ENCODE data around the gene OTUB1.

OTUB1 gene

GRCh38 chr11:63978551-63979239, 7.5 kb upstream of the OTUB1 start:
- no peak for DNase-seq

GRCh38 chr11:63979426-63979825, 6.8 kb upstream of the OTUB1 start:
- no peak for DNase-seq

DNA sequence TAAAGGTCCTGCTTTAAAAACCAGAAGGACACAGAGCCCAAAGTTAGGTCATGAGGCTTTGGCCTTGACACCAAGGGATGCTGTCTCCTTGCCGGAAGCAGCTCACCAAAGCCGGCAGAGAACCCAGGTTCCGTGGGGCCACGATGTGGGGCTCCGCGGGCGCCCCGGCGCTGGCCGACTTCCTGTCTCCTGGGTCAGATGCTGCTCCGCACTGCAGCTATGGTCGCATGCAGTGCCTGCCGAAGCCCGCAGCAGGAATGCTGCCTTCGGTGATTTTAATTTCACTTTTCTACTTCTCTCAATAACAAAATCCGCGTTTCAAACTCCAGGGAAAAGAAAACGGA, 454 bp upstream of the OTUB1 start:
- peak; percentile 47 to 50 for DNase-seq

DNA sequence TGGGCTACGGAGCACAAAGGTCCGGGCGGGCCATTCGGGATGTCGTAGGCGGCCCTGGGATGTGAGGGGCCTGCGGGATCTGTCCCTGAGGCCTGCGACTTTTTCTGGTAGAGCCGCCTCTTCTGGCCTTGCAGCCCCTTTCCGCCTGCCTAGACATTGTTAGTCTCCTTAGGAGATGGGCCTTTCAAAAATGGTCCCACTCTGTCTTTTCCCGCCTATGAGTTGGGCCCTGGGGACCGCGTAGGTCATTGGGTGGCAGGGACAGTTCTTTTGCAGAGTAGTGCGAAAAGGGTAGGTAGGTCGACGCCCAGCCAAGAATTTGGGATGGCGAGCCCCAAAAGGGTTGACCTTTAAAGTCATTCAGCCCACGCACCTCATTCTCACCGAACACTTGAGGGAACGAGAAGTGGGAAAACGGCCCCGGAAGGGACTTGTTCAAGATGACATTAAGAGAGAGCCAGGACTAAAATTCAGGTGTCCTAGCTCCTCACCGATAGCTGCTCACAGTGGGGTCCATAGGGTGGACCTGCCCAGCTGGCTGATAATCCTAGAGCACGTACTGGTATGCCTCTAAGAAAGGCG, 785 bp downstream of the OTUB1 start:
- no peak for DNase-seq

GRCh38 chr11:63991558-63991957, 5.3 kb downstream of the OTUB1 start:
- no peak for DNase-seq

- DNase-seq = no peak
Measured at GRCh38 chr11:63993100-63993499, 6.9 kb downstream of the OTUB1 start.

GRCh38 chr11:63993993-63994392, 7.8 kb downstream of the OTUB1 start:
- DNase-seq = no peak

- no peak for DNase-seq
Measured at GRCh38 chr11:63996512-63996911, 10.3 kb downstream of the OTUB1 start.

- DNase-seq = no peak
Measured at GRCh38 chr11:63997104-63997700, 11.0 kb downstream of the OTUB1 start.

DNA sequence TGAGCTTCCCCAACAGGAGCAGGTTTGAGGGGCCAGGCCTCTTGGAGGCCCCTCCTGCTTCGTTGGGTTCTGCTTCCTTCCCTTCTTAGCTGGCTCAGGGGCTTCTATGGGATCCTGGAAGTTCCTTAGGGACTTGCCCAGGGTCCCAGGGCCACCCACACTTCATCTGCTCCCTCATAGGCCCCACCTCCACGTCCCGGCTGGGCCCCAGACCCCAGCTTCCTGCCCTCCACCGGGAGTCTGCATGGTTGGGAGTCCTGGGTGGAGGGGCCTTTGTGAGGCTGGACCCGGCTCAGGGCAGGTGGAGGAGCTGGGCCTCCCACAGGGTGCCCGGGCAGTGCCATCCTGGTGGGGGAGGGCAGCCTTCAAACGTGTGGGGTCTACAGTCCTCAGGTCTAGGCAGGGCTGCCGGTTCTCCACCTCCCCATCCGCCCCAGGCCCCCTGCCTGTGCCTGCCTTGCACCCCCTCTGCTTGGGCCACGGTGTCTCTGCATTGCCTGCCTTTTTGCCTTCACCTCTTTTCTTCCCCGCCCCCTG, 11.6 kb downstream of the OTUB1 start:
- no peak for DNase-seq

- no peak for DNase-seq
Measured at GRCh38 chr11:63998558-63999348, 12.5 kb downstream of the OTUB1 start.

GRCh38 chr11:63999349-64000025, 13.2 kb downstream of the OTUB1 start:
- DNase-seq = peak; percentile 62 to 64

GRCh38 chr11:64000026-64000739, 13.9 kb downstream of the OTUB1 start:
- DNase-seq = peak; percentile 57 to 58

GRCh38 chr11:64000740-64001483, 14.7 kb downstream of the OTUB1 start:
- no peak for DNase-seq

- DNase-seq = no peak
Measured at GRCh38 chr11:64001484-64002420, 15.5 kb downstream of the OTUB1 start.

DNA sequence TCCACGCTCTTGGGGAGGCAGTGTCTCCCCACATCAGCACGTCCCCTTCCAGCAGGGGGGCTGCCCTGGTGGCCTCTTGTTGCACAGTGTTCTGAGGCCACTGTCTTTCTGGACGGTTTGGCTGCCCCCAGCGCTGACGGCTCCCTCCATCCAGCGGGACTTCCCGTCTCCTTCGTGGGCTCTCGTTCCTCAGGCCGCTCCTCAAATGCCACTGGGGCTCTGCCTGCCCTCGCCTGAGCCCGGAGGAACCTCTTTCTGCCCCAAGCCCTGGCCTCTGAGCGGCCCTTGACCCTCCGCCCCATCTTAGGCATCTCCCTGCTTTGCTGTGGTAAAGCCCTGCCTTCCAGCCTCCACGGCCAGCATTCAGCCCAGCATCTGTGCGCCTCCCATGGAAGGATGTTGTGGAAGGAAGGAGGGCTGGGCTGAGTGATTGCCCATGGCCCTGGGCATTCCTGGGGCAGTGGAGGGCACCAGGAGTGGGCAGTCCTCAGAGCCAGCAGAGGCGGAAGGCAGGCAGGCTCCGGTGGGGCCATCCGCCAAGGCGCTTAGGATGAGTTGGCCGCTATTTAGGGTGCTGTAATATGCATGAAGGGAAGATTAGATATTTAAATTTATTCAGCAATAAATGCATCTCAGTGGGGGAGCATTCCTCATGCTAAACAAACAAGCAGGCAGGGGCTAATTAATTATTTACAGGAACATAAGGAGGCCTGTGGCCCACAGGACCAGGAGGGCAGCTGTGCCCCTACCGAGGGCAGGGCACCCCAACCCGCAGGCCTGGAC, 17.8 kb downstream of the OTUB1 start:
- DNase-seq = no peak

DNA sequence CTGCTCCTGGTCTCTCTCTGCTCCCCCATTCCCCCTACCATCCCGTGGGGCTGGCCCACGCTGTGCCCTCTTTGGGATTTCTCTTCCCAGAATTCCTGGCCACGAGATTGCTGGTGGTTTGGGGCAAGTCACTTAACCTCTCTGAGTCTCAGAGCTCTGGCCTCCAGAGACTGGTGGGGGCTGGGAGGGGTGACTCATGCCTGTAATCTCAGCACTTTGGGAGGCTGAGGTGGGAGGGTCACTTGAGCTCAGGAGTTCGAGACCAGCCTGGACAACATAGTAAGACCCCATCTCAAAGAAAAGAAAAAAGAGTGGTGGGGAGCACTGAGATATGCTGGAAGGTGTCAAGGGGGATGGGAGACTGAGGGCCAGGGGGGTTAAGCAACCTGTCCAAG, 18.3 kb downstream of the OTUB1 start:
- DNase-seq = no peak

GRCh38 chr11:64005691-64006090, 19.5 kb downstream of the OTUB1 start:
- DNase-seq = no peak

DNA sequence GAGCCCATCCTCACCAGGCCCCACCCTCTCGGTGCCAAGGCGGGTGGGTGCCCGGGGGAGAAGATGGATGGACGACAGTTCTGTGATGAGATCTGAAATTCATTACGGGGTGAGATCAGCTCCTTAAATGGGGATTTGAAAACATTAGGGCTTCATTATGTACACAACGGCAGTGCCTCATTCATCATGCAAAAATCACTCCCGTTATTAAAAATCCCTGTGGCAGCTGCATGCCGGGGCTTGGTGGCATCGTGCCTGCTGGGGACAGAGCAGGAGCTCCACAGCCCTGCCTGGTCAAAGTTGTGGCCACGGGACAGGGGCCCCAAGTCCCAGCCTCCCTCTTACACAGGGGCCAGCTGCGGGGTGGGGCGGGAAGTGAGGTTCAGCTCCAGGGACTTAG, 20.2 kb downstream of the OTUB1 start:
- DNase-seq = no peak

All from activated CD4-positive, alpha-beta T cell treated with anti-CD3 and anti-CD28 coated beads, Interleukin-2, amount 50 U/mL, for 4 hours (primary cell).